ENCODE data around the gene ZNF654. TPM values are rescaled to one million over a fixed set of nuclear protein-coding genes. Genes with fewer than 3 reads are reported as not detected.

The ZNF654 gene
- polyA plus RNA-seq, 3 donors = 3.0 to 7.2 (median 4.8) TPM

GRCh38 chr3:88078932-88079331 lies 19.9 kb downstream of the ZNF654 start:
- H3K4me1 Mint-ChIP-seq = peaks cover 10% of the 10 kb centered on the region
- H3K4me2 ChIP-seq (replicated peaks; ENCODE audit: extremely low read depth, low read length, poor library complexity, severe bottlenecking) = no peak overlapping the region
- no peak overlapping the region for H3K27ac ChIP-seq (ENCODE audit: low read depth in 1 of 2, low read length in 2 of 2)
- peaks cover 95% of the 10 kb centered on the region for H3K79me2 ChIP-seq (ENCODE audit: insufficient read depth, low read length)
- H3K36me3 Mint-ChIP-seq = peaks cover 0 to 8% of the 10 kb centered on the region in 2 donors
- H3K27me3 Mint-ChIP-seq (ENCODE audit: low read depth in 3 of 3) = no peaks in the 10 kb centered on the region
- H3K27me3 ChIP-seq (ENCODE audit: control insufficient read depth in 2 of 2, insufficient read depth in 2 of 2, low read length in 2 of 2) = no peaks in the 10 kb centered on the region
- H2AFZ ChIP-seq (ENCODE audit: insufficient read depth, low read depth, low read length, poor library complexity, severe bottlenecking) = no peak overlapping the region
- peaks cover 95% of the 10 kb centered on the region for H4K20me1 ChIP-seq (ENCODE audit: insufficient read depth, low read length)
- no peaks in the 10 kb centered on the region for H3K4me1 ChIP-seq (ENCODE audit: control insufficient read depth in 1 of 2, insufficient read depth in 2 of 2, low read length in 2 of 2)
- no peak for DNase-seq
- H3K36me3 ChIP-seq (replicated peaks in 1 of 2; ENCODE audit: control insufficient read depth in 1 of 2, insufficient read depth in 2 of 2, low read length in 2 of 2) = no peaks in the 10 kb centered on the region
- intact Hi-C loops (cut with micrococcal nuclease) = no loop called here
- H3K4me3 Mint-ChIP-seq = no peak overlapping the region
- no peak for TF ChIP-seq CTCF (IDR thresholded peaks at IDR 0.05)
- H3K4me3 ChIP-seq (replicated peaks in 1 of 3; ENCODE audit: low read depth in 2 of 3, low read length in 3 of 3) = no peak overlapping the region
- H3K9me3 Mint-ChIP-seq = peaks cover 0 to 3% (median 0%) of the 10 kb centered on the region in 7 donors
- no peak overlapping the region for H3K9ac ChIP-seq (ENCODE audit: insufficient read depth, low read length, poor library complexity, severe bottlenecking)
- no peaks in the 10 kb centered on the region for H3K9me3 ChIP-seq (replicated peaks in 1 of 2; ENCODE audit: control insufficient read depth in 1 of 2, insufficient read depth in 1 of 2, low read length in 2 of 2)
- no peak overlapping the region for H3K27ac Mint-ChIP-seq
- no CpG with 5 or more reads among the region's 3 CpGs for WGBS (ENCODE audit: insufficient coverage)

GRCh38 chr3:88082854-88083253 lies 23.8 kb downstream of the ZNF654 start:
- H3K27me3 ChIP-seq (ENCODE audit: control insufficient read depth in 2 of 2, insufficient read depth in 2 of 2, low read length in 2 of 2) = no peaks in the 10 kb centered on the region
- no peak for TF ChIP-seq CTCF (IDR thresholded peaks at IDR 0.05)
- H3K4me2 ChIP-seq (replicated peaks; ENCODE audit: extremely low read depth, low read length, poor library complexity, severe bottlenecking) = no peak overlapping the region
- H3K9ac ChIP-seq (ENCODE audit: insufficient read depth, low read length, poor library complexity, severe bottlenecking) = no peak overlapping the region
- peak overlapping the region in 1 of 7 donors; percentile 21 for H3K27ac Mint-ChIP-seq
- H3K9me3 Mint-ChIP-seq = peaks cover 0 to 6% (median 0%) of the 10 kb centered on the region in 7 donors
- H3K36me3 ChIP-seq (replicated peaks in 1 of 2; ENCODE audit: control insufficient read depth in 1 of 2, insufficient read depth in 2 of 2, low read length in 2 of 2) = peaks cover 8 to 25% of the 10 kb centered on the region in 2 donors
- intact Hi-C loops (cut with micrococcal nuclease) = no loop called here
- no peaks in the 10 kb centered on the region for H3K27me3 Mint-ChIP-seq (ENCODE audit: low read depth in 3 of 3)
- H2AFZ ChIP-seq (ENCODE audit: insufficient read depth, low read depth, low read length, poor library complexity, severe bottlenecking) = no peak overlapping the region
- H3K9me3 ChIP-seq (replicated peaks in 1 of 2; ENCODE audit: control insufficient read depth in 1 of 2, insufficient read depth in 1 of 2, low read length in 2 of 2) = no peaks in the 10 kb centered on the region
- no peak overlapping the region for H3K27ac ChIP-seq (ENCODE audit: low read depth in 1 of 2, low read length in 2 of 2)
- peaks cover 14 to 21% of the 10 kb centered on the region in 2 donors for H3K36me3 Mint-ChIP-seq
- peaks cover 3% of the 10 kb centered on the region for H3K4me1 Mint-ChIP-seq
- H3K79me2 ChIP-seq (ENCODE audit: insufficient read depth, low read length) = peaks cover 83% of the 10 kb centered on the region
- peaks cover 74% of the 10 kb centered on the region for H4K20me1 ChIP-seq (ENCODE audit: insufficient read depth, low read length)
- no peak overlapping the region for H3K4me3 ChIP-seq (replicated peaks in 1 of 3; ENCODE audit: low read depth in 2 of 3, low read length in 3 of 3)
- H3K4me3 Mint-ChIP-seq = no peak overlapping the region
- no peak for DNase-seq
- no peaks in the 10 kb centered on the region for H3K4me1 ChIP-seq (ENCODE audit: control insufficient read depth in 1 of 2, insufficient read depth in 2 of 2, low read length in 2 of 2)
- WGBS (ENCODE audit: insufficient coverage) = no CpG with 5 or more reads among the region's 2 CpGs
